GM19035 (cell line): ENCODE measurements around the gene CFAP90.

Source experiments
- ATAC-seq: cut with Tn5 transposase; IDR thresholded peaks from one replicate; pipeline ENCODE4 v1.9.1; 2021; ENCODE audit not compliant: unreplicated experiment

Gene CFAP90, protein sequence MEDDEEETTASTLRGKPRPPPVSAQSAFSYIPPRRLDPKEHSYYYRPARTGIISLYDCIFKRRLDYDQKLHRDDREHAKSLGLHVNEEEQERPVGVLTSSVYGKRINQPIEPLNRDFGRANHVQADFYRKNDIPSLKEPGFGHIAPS

DNA sequence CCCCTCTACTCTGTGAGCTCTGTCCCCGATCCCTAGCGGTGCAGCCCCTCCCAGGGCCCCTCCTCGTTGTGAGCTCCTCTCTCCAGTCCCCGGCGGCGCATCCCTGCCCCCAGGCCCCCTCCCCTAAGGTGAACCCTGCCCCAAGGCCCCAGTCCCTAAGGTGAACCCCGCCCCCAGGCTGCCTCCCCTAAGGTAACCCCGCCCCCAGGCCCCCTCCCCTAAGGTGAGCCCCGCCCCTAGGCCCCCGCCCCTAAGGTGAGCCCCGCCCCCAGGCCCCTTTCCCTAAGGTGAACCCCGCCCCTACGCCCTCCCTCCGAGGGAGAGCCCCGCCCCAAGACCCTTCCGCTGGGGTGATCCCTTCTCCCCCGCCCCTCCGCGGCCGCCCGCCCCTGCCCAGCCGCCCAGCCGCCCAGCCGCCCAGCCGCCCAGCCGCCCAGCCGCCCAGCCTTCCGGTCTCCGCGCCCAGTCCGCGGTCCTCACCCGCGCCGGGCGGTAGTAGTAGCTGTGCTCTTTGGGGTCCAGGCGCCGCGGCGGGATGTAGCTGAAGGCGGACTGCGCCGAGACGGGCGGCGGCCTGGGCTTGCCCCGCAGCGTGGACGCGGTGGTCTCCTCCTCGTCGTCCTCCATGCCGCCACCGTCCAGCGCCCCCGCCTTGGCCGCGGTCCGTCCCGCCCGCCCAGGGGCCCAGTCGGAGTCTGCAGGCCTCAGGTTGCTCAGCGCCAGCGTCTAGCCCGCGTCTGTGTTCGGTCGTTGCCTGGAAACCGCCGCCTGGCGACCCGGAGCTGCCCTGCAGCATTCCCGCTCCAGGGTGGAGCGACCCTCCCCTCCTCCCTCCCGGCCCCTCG lies at the start of gene CFAP90:
Gene CFAP90 (minus strand): TSS at position 739 of the 845 bp plus-strand sequence. CDS start 112 bp downstream, at position 627.
- no peak for ATAC-seq

DNA sequence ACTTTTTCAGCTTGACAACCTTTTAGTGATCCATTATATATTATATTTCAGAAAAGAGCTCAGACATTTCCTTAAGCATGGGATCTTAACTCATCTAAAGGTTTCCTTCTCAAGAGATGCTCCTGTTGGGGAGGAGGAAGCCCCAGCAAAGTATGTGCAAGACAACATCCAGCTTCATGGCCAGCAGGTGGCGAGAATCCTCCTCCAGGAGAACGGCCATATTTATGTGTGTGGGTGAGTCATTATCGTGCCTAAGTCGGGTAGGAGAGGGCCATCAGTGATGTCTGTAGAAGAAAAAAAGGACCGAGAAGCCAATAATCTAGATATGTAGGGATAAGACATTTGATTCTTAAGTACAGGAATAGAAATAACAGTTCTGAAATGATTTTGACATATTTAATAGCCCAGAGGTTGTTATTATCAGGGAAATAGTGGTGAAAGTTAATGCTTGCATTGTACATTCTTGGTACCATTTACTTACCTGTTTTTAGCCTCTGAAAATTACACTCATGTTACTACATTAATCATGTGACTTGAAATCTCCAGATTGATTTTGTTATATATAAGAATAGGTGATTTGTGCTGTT lies 46.2 kb upstream of the CFAP90 start:
- ATAC-seq = peak; percentile 71

DNA sequence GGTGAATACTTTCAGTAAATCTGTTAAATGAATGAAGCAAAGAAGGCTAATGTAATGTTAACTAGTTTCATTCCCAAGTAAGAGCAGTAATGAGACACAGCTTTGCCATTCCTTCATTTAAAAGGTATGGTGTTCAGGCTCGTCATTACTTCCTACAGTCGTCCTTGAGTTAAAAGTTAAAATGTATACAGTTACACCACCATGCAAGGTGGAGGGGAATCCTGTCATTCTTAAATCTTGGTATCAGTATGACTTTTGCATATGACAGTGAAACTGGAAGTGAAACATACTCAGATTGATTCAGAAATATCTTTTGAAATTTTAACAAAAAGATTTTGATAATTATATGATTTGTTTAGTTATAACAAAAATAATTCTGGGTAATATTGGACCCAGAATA lies 43.9 kb upstream of the CFAP90 start:
- ATAC-seq = peak; percentile 69

DNA sequence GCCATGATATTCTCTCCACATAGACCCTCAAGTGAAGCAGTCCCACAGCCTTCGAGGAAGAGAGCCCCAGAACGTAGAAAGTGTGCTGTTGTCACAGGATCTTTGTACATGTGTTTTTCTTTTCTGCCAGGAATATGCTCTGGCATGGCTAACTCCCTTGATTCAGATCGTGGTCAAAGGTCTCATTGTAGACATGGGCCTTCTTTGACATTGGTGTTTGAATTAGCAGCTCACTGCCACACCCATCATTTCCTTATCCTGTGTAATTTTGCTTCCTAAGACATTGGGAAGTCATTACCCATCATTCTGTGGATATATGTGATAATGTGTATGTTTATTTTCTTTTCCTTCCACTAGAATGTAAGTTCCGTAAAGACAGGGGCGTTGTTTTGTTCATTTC lies 43.5 kb upstream of the CFAP90 start:
- ATAC-seq = no peak

DNA sequence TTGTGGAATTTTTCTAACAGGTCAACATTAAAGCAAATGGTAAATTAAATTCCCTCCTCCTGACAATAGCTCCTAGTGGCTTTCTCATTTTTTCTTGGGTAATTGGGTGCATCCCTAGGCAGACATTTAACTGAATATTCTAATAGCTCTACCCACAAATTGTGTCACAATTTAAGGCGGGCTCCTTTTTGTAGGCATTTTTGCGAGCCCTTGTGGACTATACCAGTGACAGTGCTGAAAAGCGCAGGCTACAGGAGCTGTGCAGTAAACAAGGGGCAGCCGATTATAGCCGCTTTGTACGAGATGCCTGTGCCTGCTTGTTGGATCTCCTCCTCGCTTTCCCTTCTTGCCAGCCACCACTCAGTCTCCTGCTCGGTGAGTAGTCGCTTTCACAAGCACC lies 38.0 kb upstream of the CFAP90 start:
- ATAC-seq = no peak

DNA sequence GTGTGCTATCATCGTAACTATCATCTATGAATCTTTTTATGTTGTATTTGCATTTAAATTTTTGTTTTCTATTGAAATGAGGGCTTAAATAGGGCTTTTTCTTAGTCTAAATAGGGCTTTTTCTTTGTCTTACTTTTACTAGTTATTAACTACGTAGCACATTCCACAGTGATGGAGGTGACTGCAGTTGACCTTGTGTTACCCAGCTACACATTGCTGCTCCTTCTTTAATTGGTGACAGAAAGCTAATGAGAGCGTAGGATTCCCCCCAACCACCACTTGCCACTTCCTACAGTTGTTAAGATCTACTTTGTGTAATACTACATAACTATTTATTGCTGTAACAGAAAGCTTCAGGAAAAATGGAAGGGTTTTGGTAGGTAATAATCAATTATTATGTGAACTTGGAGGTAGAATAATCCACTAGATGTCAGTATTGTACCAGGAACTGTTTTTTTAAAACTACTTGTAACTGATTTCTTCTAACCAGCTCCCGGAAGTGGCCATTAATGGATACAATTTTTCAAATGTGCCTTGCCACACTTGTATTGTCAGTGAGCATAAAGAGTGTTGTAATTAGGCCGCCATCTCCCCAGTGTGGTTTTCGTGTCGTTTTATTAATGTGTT lies 36.0 kb upstream of the CFAP90 start:
- ATAC-seq = peak; percentile 75

DNA sequence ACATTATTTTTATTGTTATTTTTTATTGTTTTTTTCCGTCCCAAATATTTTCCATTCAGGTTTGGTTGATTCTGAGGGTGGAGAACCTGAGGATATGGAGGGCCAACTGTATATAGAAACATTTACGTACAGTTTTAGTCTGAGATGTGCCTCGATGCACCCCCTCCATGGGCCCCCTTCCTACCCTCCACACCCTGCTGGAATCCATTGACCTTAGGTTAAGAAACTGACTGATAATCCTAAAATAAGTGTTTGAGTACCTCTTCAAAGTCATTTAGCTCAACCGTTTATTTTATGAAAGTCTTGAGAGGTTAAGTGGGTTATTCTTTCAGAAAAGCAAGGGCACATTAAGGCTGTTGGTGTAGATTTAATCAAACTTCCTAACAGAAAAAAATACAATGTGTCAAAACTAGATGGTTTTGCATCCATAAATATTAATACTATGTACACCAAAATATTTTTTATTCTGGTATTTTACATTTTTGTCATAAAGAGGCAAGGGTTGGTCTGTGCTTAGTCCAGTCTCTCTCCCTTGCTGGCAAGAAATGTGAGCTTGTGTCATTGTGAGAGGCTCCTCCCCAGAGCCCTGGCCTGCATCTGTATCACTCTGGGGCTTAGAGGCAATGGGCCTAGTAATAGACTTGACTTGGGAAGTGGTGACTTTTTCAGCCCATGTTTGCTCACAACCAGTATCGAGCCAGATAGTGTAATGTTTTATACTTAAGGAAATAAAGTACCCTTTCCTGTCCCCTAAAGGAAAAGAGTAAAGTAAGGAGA lies 33.7 kb upstream of the CFAP90 start:
- ATAC-seq = no peak

DNA sequence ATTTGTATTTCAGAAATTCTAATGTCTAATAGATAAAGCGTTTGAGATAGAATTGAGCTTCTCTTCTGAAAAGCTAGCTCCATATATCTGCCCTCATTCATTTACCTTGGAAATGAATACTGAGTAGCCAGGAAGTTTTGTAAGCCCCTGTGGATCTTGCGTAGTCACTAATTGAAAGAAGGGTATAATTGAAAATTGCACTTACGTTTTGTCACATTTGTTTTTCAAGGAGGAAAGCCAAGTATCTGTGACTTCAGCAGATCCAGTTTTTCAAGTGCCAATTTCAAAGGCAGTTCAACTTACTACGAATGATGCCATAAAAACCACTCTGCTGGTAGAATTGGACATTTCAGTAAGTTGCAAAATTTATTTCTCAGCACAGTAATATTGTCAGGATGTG lies 32.0 kb upstream of the CFAP90 start:
- no peak for ATAC-seq

DNA sequence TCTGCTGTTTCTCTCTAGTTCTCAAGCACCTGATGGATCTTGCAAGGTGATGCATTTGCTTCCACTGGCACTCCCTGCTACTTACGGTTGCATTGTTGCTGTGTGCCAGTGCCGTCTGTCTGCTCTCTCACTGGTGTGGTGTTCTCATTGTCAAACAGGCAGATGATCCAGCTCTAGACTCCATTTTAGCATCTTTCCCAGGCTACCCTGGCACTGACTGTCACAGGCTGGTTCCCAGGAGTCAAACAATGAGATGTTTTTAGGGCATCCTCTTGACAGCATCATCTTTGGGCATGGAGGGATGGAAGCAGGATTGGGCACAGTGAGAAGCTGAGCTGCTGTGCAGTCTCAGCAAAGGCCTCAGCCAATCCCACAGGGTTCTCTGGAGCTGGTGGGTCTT lies 30.9 kb upstream of the CFAP90 start:
- no peak for ATAC-seq

DNA sequence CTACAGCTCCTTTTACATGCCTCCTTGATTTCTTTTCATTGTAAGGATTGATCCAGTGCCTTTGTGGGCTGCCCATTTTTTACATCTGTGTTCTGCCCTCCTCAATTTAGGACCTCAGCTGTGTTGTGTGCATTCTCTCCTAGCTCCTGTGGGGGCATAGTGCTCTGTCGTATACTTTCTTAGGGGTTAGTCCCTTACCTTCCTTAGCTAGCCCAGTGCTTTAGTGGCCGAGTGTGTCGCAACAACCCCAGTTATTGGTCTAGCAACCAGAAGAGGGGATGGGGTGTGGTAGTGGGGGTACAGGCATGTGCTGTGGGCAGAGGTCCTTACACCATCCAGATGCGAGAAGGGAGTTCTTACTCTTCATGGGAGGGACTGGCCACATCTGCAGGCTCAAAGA lies 30.2 kb upstream of the CFAP90 start:
- ATAC-seq = no peak

DNA sequence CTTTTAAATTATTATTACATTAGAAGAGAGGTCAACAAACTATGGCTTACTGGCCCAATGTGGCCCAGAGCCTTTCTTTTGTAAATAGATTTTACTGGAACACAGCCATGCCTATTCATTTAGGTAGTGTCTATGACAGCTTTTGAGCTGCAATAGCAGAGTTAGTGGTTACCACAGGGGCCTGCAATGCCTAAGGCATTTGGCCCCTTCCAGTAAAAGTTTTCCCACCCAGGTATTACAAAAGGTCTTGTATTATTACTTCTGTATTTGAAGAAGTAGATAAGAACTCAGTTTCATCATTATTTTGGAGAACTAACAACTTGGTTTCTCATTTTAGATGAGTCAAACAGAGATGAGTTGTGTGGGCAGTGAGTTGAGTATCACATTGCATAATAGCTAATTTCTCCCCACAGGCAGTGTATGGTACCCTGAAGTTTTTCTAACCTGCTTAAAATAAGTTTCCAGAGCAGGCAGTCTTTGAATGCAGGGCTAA lies 27.5 kb upstream of the CFAP90 start:
- peak; percentile 98 for ATAC-seq

DNA sequence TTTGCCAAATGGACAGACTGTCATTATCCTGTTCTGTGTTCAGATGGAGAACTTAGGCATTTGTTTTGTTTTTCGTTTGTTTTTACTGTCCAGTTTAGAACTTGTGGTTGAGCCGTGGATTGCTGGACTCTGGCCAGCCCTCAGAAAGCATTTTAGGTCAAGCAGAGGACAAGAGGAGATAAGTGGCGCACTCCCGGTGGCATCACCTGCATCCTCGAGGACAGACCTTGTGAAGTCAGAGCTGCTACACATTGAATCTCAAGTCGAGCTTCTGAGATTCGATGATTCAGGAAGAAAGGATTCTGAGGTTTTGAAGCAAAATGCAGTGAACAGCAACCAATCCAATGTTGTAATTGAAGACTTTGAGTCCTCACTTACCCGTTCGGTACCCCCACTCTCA lies 26.9 kb upstream of the CFAP90 start:
- no peak for ATAC-seq

DNA sequence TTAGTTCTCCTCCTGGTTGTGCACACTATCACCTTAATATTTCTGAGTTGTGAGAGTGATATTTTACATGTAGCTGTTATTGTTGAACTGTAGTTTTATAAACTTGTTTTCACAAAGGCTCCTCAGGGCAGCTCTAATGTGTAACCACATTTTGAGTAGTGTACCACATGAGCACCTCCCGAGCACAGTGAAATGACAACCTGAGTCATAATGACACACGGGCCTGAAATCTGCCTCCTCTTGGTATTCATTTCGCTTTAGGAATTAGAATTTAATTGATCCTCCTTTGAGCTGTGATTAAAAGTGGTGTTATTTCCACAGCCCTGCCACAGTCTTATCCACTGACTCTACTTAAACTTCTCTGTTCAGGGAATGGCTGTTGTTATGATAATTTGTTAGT lies 25.9 kb upstream of the CFAP90 start:
- peak; percentile 50 for ATAC-seq

DNA sequence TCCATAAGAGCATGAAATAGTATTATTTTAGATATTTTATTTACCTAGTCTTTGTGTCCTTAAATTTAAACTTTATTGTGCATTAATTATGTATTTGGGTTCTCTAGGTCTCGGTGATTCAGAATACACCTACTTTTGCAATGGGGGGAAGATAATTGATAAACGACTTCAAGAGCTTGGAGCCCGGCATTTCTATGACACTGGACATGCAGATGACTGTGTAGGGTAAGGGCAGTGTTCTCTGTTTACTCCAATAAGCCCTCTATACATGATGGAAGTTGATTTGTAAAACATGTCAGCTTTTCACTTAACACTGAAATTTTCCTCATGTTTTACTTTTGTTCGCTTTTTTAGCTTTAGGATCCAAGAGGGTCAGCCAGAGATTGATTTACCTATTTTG lies 24.2 kb upstream of the CFAP90 start:
- no peak for ATAC-seq

DNA sequence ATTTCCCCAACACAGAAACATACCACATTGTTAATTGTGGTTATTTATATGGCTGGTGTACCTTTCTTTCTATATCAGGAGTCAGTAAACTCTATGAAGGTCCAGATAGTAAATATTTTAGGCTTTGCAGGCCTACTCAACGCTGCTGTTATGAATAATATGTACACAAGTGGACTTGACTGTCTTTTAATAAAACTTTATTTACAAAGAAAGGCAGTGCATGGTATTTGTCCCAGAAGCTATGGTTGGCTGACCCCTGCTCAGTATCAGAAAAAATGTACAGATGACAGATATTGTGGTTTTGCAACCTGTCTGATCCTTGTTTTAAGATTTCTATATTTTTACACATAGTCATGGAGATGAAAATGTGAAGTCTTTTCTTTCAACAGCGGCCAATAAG lies 23.7 kb upstream of the CFAP90 start:
- ATAC-seq = no peak

DNA sequence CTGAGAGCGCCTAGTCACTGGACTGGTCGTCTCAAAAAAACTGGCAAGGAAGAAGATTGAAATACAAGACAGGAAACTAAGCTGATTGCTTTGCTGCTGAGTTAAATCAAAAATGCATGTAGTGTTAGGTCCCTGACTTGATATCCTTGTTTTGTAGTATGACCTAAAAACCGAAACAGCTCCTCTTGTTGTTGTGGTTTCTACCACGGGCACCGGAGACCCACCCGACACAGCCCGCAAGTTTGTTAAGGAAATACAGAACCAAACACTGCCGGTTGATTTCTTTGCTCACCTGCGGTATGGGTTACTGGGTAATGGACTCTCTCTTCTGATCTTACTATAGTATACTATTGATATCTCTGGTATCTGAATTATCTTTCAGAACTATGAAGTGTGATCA lies 22.3 kb upstream of the CFAP90 start:
- no peak for ATAC-seq

DNA sequence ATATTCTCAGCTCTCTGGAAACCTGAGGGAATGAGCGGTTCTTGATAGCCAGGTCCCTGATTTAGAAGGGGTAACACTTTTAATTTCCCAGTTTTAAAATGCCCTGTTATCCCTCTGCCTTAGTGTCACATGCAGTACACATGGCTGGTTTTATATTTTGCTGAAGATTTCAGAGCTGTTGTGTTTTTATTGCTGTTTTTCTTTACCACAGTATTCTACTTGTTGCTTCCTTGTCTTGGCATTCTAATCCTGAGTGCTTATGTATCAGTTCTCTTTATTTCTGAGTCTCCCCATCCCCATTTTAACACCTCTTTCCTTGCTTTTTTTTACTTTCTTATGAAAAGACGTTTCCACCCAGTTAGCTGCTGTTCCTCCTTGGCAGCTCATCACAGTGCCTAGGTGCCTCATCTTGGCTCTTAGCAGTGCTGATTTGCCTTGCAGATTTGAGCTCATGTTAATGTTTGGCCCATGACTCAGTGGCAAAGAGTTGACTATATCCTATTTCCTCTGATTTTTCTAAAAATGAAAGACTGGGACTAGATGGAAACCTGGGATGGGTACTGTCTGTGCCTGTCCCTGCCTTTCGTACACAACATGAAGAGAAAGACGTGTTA lies 21.7 kb upstream of the CFAP90 start:
- no peak for ATAC-seq

DNA sequence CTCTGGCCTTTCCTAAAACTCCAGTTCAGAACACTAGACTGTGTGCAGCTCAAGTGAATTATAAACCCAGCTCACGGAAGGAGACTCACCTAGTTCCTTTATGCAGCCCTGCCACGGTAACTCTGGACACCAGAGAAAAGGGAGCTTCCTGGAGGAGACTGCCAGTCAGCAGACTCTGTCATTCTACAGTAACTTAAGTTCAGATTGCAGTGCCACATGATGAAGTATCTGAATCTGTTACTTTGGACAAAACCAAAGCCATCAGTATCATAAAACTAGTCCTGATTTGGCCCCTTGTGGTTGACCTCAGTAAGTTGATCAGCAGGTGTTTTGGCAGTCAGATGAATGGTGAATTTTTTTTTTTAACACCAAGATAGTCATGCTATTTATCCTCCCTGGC lies 20.7 kb upstream of the CFAP90 start:
- no peak for ATAC-seq

DNA sequence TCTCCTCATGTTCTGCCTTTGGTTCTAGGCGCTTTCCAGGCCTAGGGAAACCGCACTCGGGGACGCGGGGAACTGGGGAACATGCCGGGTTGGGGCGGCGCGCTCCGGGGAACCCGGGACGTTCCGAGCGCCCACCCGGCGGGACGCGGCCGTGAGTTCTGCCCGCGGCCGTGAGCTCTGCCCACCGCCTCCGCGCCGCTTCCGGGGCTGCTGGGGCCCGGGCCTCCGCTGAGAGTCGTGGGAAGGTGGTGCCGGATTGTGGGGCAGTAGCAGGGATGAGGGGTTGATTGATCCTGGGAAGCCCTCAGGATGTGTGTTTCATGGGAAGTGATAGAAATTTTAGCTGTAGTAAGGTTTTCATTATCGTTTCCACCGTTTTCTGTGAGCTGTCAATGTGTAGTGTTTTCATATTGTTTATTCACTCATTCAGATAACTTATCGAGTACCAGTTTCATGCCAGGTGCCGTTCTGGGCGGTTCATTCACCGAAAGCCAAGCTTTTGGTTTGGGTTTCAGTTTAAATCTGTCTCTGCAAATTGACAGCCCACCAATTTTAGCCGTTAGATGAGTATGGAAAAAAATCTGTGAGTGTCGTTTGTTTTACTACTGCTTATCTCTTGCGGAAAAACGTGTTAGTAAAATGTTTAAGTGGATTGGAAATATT lies 18.7 kb upstream of the CFAP90 start:
- ATAC-seq = peak; percentile 42
